ENCODE results near the gene ASXL2. TPM values are rescaled to one million over a fixed set of nuclear protein-coding genes. Genes with fewer than 3 reads are reported as not detected.

ASXL2 gene
- total RNA-seq, 1 experiment from 2014 or later, result 37.8 TPM

GRCh38 chr2:25790074-25790790 is 88.1 kb downstream of the ASXL2 start (continued):
- no peak for TF ChIP-seq ZNF532 (CRISPR knock-in tag; IDR thresholded peaks at IDR 0.05; ENCODE audit: borderline replicate concordance)
- no peak for TF ChIP-seq FOXP1 (CRISPR knock-in tag; IDR thresholded peaks at IDR 0.05; ENCODE audit: borderline replicate concordance)
- TF ChIP-seq EMX1 (CRISPR knock-in tag; IDR thresholded peaks at IDR 0.05), result no peak
- TF ChIP-seq ZSCAN18 (CRISPR knock-in tag; IDR thresholded peaks at IDR 0.05), result no peak

GRCh38 chr2:25788457-25788856 is 89.8 kb downstream of the ASXL2 start:
- no peak for ATAC-seq
- CTCF ChIA-PET, result no interaction called here
- Mint-ChIP-seq H3K27ac (no peak overlapping the region), H3K27me3 (ENCODE audit: low read depth) (no peaks in the 10 kb centered on the region), H3K4me1 (no peaks in the 10 kb centered on the region), H3K36me3 (peaks cover 10% of the 10 kb centered on the region), H3K9me3 (no peaks in the 10 kb centered on the region), H3K4me3 (no peak overlapping the region)
- no peak for DNase-seq (ENCODE audit: low spot score)
- no peak for TF ChIP-seq ZNF425 (CRISPR knock-in tag; conservative IDR thresholded peaks at IDR 0.05)
- TF ChIP-seq EMX1 (CRISPR knock-in tag; IDR thresholded peaks at IDR 0.05), result no peak
- no peak for TF ChIP-seq CREB1 (CRISPR knock-in tag; IDR thresholded peaks at IDR 0.05)
- POLR2A ChIA-PET, result no interaction called here

GRCh38 chr2:25787020-25787419 is 91.3 kb downstream of the ASXL2 start:
- POLR2A ChIA-PET, result no interaction called here
- H3K36me3 Mint-ChIP-seq, result peaks cover 7% of the 10 kb centered on the region

GRCh38 chr2:25784404-25784803 is 93.9 kb downstream of the ASXL2 start:
- DNase-seq (ENCODE audit: low spot score) (no peak), ATAC-seq (no peak)
- no peak for TF ChIP-seq HMGA2 (CRISPR knock-in tag; IDR thresholded peaks at IDR 0.05)
- no peak for TF ChIP-seq FOXK1 (CRISPR knock-in tag; IDR thresholded peaks at IDR 0.05)
- TF ChIP-seq NFATC4 (CRISPR knock-in tag; IDR thresholded peaks at IDR 0.05), result no peak
- TF ChIP-seq RORB (CRISPR knock-in tag; IDR thresholded peaks at IDR 0.05), result no peak
- TF ChIP-seq ZNF317 (CRISPR knock-in tag; IDR thresholded peaks at IDR 0.05; ENCODE audit: borderline replicate concordance, low read depth), result no peak
- no peak for TF ChIP-seq EMX1 (CRISPR knock-in tag; IDR thresholded peaks at IDR 0.05)
- TF ChIP-seq TCF7 (CRISPR knock-in tag; IDR thresholded peaks at IDR 0.05; ENCODE audit: low read depth), result no peak
- TF ChIP-seq ZBTB21 (CRISPR knock-in tag; IDR thresholded peaks at IDR 0.05; ENCODE audit: borderline replicate concordance), result no peak
- TF ChIP-seq NR3C1 (CRISPR knock-in tag; conservative IDR thresholded peaks at IDR 0.05; ENCODE audit: low read depth), result no peak
- TF ChIP-seq ZNF396 (CRISPR knock-in tag; IDR thresholded peaks at IDR 0.05; ENCODE audit: borderline replicate concordance), result no peak
- no peak for TF ChIP-seq CBFB (CRISPR knock-in tag; IDR thresholded peaks at IDR 0.05; ENCODE audit: low read depth)
- TF ChIP-seq RELA (CRISPR knock-in tag; IDR thresholded peaks at IDR 0.05; ENCODE audit: borderline replicate concordance), result no peak
- ChIA-PET CTCF (no interaction called here), POLR2A (no interaction called here)
- Mint-ChIP-seq H3K36me3 (peaks cover 6% of the 10 kb centered on the region), H3K9me3 (no peaks in the 10 kb centered on the region), H3K27ac (peak overlapping the region; percentile 50; the same call in 1 of the 2 replicates), H3K4me1 (no peaks in the 10 kb centered on the region), H3K4me3 (no peak overlapping the region), H3K27me3 (ENCODE audit: low read depth) (no peaks in the 10 kb centered on the region)

More at GRCh38 chr2:25787020-25787419, 91.3 kb downstream of the ASXL2 start:
- Mint-ChIP-seq H3K9me3 (no peaks in the 10 kb centered on the region), H3K27me3 (ENCODE audit: low read depth) (no peaks in the 10 kb centered on the region), H3K4me3 (no peak overlapping the region), H3K27ac (no peak overlapping the region), H3K4me1 (no peaks in the 10 kb centered on the region)
- CTCF ChIA-PET, result interaction anchor here (0.6 to 0.7 kb wide), 2 partner anchors 66 to 80 kb away, joined by 3 read pairs; no protein-coding TSS in a partner anchor
- ATAC-seq, result no peak
- TF ChIP-seq ETV6 (CRISPR knock-in tag; IDR thresholded peaks at IDR 0.05) (no peak), GABPB1 (CRISPR knock-in tag; IDR thresholded peaks at IDR 0.05) (peak; percentile 91)
- no peak for DNase-seq (ENCODE audit: low spot score)

Data from WTC11 (cell line).